Stimulated activated naive CD4-positive, alpha-beta T cell treated with Interleukin-2 at 50 U/mL for 16 hours (primary cell): ENCODE measurements around the gene ALAS1.

ENCODE experiments used
- DNase-seq: peaks from one replicate; lab custom pipeline; 2025; lab: John Stamatoyannopoulos, UW

ALAS1 gene

GRCh38 chr3:52198643-52199608, 966 bp downstream of the ALAS1 start:
- no peak for DNase-seq

GRCh38 chr3:52200981-52201679, 3.2 kb downstream of the ALAS1 start:
- DNase-seq, result no peak

GRCh38 chr3:52202384-52203077, 4.6 kb downstream of the ALAS1 start:
- DNase-seq, result no peak

GRCh38 chr3:52203701-52204100, 5.7 kb downstream of the ALAS1 start:
- no peak for DNase-seq

- no peak for DNase-seq
Measured at GRCh38 chr3:52204337-52205073, 6.5 kb downstream of the ALAS1 start.

- DNase-seq, result no peak
Measured at GRCh38 chr3:52205727-52206372, 7.9 kb downstream of the ALAS1 start.

- DNase-seq, result no peak
Measured at GRCh38 chr3:52208556-52208955, 10.6 kb downstream of the ALAS1 start.

- no peak for DNase-seq
Measured at GRCh38 chr3:52210037-52210436, 12.1 kb downstream of the ALAS1 start.

GRCh38 chr3:52210550-52211046, 12.6 kb downstream of the ALAS1 start:
- DNase-seq, result no peak

- no peak for DNase-seq
Measured at GRCh38 chr3:52211268-52211891, 13.4 kb downstream of the ALAS1 start.

GRCh38 chr3:52213005-52213404, 15.0 kb downstream of the ALAS1 start:
- DNase-seq, result no peak

- DNase-seq, result no peak
Measured at GRCh38 chr3:52213901-52214300, 15.9 kb downstream of the ALAS1 start.

GRCh38 chr3:52215351-52215750, 17.4 kb downstream of the ALAS1 start:
- no peak for DNase-seq

GRCh38 chr3:52216585-52217408, 18.8 kb downstream of the ALAS1 start:
- peak; percentile 51 for DNase-seq

- DNase-seq, result no peak
Measured at GRCh38 chr3:52217409-52217805, 19.4 kb downstream of the ALAS1 start.

- DNase-seq, result no peak
Measured at GRCh38 chr3:52218026-52218425, 20.1 kb downstream of the ALAS1 start.

GRCh38 chr3:52218454-52218853, 20.5 kb downstream of the ALAS1 start:
- no peak for DNase-seq

- DNase-seq, result no peak
Measured at GRCh38 chr3:52218937-52219650, 21.1 kb downstream of the ALAS1 start.

- DNase-seq, result peak; percentile 81
Measured at GRCh38 chr3:52220380-52221026, 22.5 kb downstream of the ALAS1 start.
